GM12874 (cell line): Measurements from ENCODE around the gene ALPL.
A peak's percentile ranks its signal among the peaks of the same experiment; 100 is the strongest.

Experiments
- TF ChIP-seq, protein P1 (sequence below): IDR thresholded peaks from 2 replicates; pipeline ENCODE4 v1.5.1; 2011; ENCODE audit warnings: low read depth, mild to moderate bottlenecking, control low read depth, low read length, moderate library complexity; ENCODE audit not compliant: insufficient read depth

ALPL gene

DNA sequence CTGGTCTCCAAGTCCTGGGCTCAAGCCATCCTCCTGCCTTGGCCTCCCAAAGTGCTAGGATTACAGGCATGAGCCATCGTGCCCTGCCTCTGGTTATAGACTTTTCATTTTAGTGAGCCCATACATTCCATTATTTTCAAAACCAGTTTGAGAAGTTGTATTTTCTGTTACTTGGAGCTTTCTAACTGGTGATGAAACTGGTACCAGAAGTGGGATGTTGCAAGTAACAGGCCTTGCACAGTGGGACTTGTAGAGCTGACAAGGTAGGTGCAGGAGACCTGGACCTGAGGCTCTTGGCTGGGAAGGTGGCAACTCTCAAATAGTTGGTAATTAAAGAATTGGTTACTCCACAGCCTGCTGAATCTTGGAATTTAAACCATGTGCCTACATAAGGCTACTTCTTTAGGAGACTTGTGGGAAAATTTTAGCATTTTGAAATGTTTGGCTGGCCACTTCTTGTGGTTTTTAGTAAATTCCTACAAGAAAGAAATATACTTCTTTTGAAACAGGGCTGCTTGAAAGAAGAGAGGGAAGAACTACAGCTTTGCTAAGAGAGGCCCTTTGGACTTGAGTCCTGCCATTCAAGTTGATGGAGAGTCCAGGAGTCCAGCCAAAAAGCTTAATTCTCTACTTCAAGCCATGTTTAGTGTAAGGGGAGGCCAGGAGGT is 9.8 kb upstream of the ALPL start:
- TF ChIP-seq, protein P1, sequence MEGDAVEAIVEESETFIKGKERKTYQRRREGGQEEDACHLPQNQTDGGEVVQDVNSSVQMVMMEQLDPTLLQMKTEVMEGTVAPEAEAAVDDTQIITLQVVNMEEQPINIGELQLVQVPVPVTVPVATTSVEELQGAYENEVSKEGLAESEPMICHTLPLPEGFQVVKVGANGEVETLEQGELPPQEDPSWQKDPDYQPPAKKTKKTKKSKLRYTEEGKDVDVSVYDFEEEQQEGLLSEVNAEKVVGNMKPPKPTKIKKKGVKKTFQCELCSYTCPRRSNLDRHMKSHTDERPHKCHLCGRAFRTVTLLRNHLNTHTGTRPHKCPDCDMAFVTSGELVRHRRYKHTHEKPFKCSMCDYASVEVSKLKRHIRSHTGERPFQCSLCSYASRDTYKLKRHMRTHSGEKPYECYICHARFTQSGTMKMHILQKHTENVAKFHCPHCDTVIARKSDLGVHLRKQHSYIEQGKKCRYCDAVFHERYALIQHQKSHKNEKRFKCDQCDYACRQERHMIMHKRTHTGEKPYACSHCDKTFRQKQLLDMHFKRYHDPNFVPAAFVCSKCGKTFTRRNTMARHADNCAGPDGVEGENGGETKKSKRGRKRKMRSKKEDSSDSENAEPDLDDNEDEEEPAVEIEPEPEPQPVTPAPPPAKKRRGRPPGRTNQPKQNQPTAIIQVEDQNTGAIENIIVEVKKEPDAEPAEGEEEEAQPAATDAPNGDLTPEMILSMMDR: no peak

DNA sequence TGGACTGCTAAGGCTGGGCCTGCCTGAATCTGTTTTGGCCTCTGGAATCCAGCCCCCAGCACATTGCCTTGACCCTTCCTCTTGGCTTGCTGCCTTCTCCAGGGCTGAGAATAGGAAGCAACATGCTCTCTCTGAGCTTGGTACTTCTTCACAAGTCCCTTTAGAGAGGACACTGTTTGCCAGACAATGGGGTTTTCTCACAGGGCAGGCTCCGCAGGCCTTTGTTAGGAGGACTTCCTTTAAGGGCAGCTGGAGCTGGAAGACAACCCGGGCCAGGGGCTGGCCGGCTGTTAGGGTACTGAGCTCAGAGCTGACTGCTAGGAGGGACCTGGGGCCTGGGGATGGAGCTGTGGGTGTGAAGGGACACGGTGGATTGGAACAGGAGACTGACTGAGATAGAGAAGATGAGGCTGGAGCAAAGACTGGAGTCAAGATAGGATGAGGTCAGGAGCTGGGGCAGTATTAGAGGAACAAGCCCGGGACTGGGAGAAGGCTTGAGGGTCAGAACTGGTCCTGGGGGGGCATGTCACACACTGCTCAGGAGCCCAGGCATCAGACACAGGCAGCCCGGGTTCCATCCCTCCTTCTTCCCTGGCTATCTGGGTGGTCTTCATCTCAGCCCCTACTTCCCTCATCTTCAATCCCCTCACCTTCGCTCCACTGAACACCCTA is 5.4 kb upstream of the ALPL start:
- TF ChIP-seq, protein P1: no peak

DNA sequence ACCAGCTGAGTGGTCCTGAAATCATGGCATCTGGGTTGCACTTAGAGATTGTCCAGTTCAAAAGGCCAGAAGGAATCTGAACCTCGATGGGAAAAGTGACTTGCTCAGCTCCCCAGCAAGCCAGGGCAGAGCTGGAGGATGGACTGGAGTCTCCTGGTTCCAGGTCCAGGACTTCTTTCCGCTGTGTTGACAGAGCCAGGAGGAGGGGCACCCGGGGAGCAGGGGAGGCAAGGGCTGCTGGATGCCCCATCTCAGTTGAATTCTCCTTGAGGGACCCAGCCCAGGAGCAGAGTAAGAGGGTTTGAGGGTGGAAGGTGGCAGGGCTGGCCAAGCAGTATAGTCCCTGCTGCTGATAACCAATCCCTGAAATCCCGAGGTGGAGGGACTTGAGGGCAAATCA is 2.4 kb upstream of the ALPL start:
- TF ChIP-seq, protein P1: no peak

DNA sequence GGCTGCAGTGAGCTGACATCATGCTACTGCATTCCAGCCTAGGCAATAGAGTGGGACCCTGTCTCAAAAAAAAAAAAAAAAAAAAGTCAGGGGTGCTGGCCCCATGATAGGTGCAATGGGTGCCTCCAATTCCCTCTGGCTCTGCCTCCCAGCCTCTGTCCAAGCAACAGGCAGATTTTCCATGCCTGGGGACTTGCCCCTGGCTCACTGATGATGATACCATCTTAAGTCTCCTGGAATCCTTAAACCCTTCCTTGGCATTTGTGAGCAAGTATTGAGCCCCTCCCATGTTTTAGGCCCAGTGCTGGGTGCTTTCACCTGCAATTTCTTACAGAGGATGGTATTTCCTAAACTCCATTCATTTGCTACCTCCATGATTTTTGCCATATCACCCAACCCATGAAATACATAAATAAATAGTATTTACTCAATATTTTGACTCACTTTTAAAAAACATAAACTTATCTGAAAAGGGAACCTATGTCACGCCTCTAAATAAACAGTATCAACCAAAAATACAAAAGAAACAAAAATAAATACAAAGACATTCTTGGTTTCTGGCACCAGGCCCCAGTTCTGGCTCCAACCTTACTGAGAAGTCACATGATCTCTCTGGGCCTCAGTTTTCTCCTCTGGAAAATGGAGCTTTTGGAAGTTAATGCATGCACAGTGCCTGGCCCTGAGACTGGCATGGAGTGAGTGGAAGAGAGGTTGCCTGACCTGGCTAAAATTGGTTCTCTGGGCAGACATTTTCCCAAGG is 1.5 kb upstream of the ALPL start:
- TF ChIP-seq, protein P1: no peak

DNA sequence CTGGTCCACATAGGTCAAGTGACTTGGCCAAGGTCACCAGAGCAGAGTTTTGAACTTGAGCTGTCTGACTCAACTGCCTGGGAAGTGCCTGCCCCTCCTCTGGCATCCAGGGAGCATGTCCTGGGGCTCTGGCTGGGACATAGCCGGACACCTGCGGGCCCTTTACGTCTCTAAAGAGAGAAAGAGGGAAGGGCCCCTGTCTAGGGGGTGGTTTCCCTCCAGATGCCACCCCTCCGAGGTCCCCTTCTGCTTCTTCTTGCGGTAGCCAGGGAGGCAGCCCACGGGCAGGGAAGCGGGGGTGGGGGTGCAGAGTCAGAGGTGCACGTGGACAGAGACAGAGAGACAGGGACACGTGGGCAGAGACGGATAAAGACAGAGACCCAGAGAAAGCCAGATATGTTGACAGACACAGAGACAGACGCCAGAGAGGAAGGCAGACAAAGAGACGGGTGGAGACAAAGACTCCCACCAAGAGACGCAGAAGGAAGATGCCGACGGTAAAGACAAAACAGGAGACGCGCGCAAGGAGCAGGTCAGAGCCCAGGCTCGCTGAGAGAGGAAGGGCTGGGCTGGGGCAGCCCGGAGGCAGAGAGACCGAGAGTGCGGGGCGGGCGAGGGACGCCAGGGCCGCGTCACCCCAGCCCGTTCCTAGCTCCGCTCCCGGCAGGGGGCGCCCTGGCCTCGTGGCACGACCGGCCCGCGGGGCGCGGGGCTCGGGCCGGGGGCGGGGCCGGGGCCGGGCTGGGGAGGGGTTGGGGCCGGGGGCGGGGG is 458 bp upstream of the ALPL start:
- TF ChIP-seq, protein P1: peak; percentile 85

DNA sequence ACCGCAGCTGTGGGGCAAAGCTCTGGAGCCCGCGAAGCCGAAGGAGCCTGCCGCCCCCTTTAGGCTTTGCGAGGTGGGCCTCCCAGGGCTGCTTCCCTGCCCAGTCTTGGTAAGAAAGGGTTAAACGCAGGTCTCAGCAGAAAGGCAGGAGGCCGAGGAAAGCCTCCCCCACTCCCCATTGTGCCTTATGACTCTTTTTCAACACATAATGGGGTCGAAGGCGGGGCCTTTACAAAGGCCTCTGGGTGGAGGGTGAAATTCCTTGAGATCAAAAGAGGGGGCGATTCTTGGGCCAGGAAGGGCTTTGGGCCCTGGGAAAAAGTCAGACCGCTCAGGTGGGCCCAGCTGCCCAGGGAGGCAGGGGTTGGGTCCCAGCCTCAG is 880 bp downstream of the ALPL start:
- TF ChIP-seq, protein P1: no peak

DNA sequence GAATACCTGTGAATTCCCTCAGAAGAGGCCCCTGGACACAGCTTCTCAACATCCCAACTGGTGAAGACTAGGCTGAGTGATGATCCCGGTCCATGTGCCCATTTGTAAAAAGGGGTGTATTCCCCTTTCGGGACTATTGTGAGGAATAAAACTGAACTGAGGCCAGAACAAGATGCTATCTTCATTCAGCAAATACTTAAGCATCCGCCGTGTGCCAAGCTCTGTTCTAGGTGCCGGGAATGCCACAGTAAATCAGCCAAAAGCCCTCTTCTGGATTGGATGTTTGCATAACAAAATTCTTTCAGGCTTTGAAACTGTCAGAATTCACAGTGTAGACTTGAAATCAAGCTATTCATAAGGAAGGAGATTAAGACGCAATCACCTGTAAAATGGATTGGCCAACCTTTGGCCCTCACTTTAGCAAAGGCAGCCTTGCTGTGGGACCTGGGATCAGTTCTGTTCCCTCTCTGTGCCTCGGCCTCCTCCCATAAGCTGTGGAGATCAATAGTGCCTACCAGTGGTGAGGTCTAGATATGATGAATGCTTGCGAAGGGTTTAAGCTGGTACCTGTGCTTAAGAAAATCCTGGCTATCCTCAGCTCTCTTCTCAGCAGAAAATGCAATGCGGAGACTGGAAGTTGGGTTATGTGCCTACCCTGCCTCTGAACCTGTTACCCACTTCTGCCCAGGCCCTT is 1.8 kb downstream of the ALPL start:
- TF ChIP-seq, protein P1: 0 out of 2 replicates have a peak, but pooled peaks have one; percentile 11
